Adipocyte (in vitro differentiated cells): ENCODE data around the gene SPOCK3.

Experiments used
- DNase-seq: peaks from one replicate; pipeline ENCODE4 v3.0.0-alpha.2; 2015; ENCODE audit warnings: low read depth
- H3K27me3 ChIP-seq: replicated peaks from 2 replicates; pipeline ENCODE4 v1.7.0; 2013; ENCODE audit warnings: mild to moderate bottlenecking, low read length, moderate library complexity; ENCODE audit not compliant: control insufficient read depth, insufficient read depth
- H3K36me3 ChIP-seq: 2 replicates; pipeline ENCODE4 v1.7.0; 2013; ENCODE audit warnings: low read length, mild to moderate bottlenecking, moderate library complexity; ENCODE audit not compliant: control insufficient read depth, insufficient read depth, severe bottlenecking
- H3K4me1 ChIP-seq: 2 replicates; pipeline ENCODE4 v1.7.0; 2013; ENCODE audit warnings: mild to moderate bottlenecking, low read length, moderate library complexity; ENCODE audit not compliant: control insufficient read depth, insufficient read depth
- H3K4me3 ChIP-seq: 2 replicates; pipeline ENCODE4 v1.7.0; 2013; ENCODE audit warnings: mild to moderate bottlenecking, low read length, moderate library complexity
- H3K9ac ChIP-seq: 2 replicates; pipeline ENCODE4 v1.7.0; 2013; ENCODE audit warnings: mild to moderate bottlenecking, low read length, moderate library complexity
- H3K9me3 ChIP-seq: 2 replicates; pipeline ENCODE4 v1.7.0; 2013; ENCODE audit warnings: mild to moderate bottlenecking, low read length, moderate library complexity; ENCODE audit not compliant: control insufficient read depth

SPOCK3 gene

DNA sequence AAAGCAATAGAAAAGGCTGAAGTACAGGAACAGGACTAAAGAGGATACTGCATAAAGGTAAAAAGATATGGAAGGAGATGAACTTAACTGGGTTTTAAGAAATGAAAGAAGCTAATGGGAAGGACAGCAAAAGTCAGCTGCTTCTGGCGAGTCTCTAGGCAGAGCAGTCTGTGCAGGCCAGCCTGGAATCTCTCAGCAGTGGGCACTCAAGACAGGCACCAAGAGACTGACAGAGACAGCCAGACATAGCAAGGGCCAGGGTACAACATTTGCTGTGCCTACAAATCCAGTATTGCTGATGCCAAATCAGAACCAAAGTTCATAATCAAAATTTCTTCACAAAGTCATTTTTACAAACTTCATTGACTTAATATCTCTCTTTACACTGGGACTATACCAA is 62.4 kb downstream of the SPOCK3 start:
- no peak for DNase-seq
- H3K4me1 ChIP-seq, result no peaks in the 10 kb centered on the region
- no peaks in the 10 kb centered on the region for H3K27me3 ChIP-seq
- no peak overlapping the region for H3K4me3 ChIP-seq
- H3K9ac ChIP-seq, result no peak overlapping the region
- no peaks in the 10 kb centered on the region for H3K9me3 ChIP-seq
- no peaks in the 10 kb centered on the region for H3K36me3 ChIP-seq

DNA sequence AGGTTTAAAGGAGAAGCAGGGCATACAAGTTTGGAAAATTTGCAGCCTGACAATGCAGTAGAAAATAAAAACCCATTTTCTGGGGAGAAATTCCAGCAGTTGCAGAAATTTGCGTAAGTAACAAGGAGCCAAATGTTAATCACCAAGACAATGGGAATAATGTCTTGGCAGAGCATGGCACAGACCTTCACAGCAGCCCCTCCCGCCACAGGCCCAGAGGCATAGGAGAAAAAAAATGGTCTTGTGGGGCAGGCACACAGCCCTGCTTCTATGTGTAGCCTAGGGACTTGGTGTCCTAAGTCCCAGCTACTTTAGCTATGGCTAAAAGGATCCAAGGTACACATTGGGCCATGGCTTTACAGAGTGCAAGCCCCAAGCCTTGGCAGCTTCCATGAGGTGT is 65.7 kb downstream of the SPOCK3 start:
- no peaks in the 10 kb centered on the region for H3K9me3 ChIP-seq
- H3K27me3 ChIP-seq, result no peaks in the 10 kb centered on the region
- no peak for DNase-seq
- H3K36me3 ChIP-seq, result no peaks in the 10 kb centered on the region
- H3K4me1 ChIP-seq, result no peaks in the 10 kb centered on the region
- H3K9ac ChIP-seq, result no peak overlapping the region
- H3K4me3 ChIP-seq, result no peak overlapping the region

- no peaks in the 10 kb centered on the region for H3K4me1 ChIP-seq
- no peaks in the 10 kb centered on the region for H3K27me3 ChIP-seq
- H3K9ac ChIP-seq, result no peak overlapping the region
- no peaks in the 10 kb centered on the region for H3K9me3 ChIP-seq
- no peak for DNase-seq
- no peak overlapping the region for H3K4me3 ChIP-seq
- no peaks in the 10 kb centered on the region for H3K36me3 ChIP-seq
Measured at GRCh38 chr4:167150587-167150986, 83.7 kb downstream of the SPOCK3 start.

GRCh38 chr4:167144605-167145004 is 89.7 kb downstream of the SPOCK3 start:
- H3K36me3 ChIP-seq, result no peaks in the 10 kb centered on the region
- no peaks in the 10 kb centered on the region for H3K27me3 ChIP-seq
- no peaks in the 10 kb centered on the region for H3K9me3 ChIP-seq
- DNase-seq, result no peak
- no peak overlapping the region for H3K9ac ChIP-seq
- H3K4me3 ChIP-seq, result no peak overlapping the region
- no peaks in the 10 kb centered on the region for H3K4me1 ChIP-seq

DNA sequence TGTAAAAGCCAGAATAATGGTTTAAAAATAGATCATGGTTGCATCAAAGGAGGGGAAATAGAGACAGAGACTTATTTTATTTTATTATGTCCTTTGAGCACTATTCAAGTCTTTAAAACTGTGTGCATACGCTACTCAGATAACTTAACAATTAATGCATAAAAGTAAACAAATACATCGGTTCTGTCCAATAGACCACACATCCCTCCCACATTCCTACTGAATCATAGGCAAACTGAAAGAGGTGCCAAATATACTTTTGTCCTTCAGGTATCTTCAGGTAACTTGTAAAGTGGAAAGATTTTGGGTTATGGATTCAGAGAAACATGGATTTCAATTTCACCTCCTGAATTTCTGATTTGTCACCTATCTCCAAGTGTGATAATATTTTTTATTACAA is 91.3 kb downstream of the SPOCK3 start:
- DNase-seq, result no peak
- Histone ChIP-seq H3K36me3 (no peaks in the 10 kb centered on the region), H3K9me3 (no peaks in the 10 kb centered on the region), H3K9ac (no peak overlapping the region), H3K4me1 (no peaks in the 10 kb centered on the region), H3K27me3 (no peaks in the 10 kb centered on the region), H3K4me3 (no peak overlapping the region)

DNA sequence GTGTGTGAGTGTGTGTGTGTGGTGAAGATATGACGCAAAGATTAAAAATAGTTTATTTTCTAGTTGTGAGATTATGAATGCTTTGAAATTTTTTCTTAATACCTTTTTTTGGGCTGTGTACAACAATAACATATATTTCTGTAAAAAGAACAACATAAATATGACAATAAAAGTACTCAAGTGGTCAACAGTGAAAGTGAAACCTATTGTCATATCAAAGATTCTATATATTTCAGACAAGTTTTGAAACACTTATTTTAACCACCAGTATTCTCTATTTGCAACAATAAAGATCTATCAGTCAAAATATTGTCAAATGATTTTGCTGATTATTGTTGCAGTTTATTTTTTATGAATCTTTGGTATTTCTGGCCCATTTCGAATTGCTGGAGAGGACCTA is 98.0 kb downstream of the SPOCK3 start:
- Histone ChIP-seq H3K4me1 (no peaks in the 10 kb centered on the region), H3K9me3 (no peaks in the 10 kb centered on the region), H3K4me3 (no peak overlapping the region), H3K36me3 (no peaks in the 10 kb centered on the region), H3K9ac (no peak overlapping the region), H3K27me3 (no peaks in the 10 kb centered on the region)
- DNase-seq, result no peak

DNA sequence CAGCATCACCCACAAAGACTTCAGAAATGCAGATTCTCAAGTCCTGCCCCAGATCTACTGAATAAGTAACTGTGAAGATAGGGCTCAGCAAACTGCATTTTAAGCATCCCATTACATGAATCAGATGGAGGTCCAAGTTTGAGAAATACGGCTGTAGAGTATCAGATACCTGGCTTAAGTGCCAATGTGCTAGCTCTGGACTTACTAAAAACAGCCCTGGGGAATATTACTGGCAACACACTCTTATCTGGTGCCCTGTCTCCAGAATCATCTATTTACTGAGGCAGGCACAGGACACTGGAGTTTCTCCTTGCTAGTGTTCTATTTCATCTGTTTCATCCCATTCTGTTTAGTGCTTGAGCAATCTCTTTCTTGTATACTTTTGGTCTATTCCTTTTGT is 105.1 kb downstream of the SPOCK3 start:
- no peak overlapping the region for H3K9ac ChIP-seq
- no peaks in the 10 kb centered on the region for H3K36me3 ChIP-seq
- DNase-seq, result no peak
- H3K9me3 ChIP-seq, result no peaks in the 10 kb centered on the region
- no peaks in the 10 kb centered on the region for H3K4me1 ChIP-seq
- H3K27me3 ChIP-seq, result no peaks in the 10 kb centered on the region
- no peak overlapping the region for H3K4me3 ChIP-seq

DNA sequence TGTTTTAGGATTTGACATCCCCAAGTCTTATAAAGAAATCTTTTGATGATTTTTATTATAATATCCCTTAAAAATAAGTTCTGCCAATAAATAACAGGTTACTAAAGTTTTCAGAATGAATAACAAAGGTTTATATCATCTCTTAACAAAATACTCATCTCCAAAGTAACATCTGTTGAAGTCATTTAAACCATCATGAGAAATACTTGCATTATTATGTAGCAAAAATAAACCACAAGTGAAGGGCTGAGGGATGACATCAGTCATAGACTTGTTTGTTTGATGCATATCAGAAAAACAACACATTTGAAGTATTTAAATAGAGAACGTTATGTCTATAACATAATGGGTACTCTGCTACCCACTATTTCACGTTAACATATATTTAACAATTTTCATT is 114.9 kb downstream of the SPOCK3 start:
- Histone ChIP-seq H3K9me3 (no peaks in the 10 kb centered on the region), H3K9ac (no peak overlapping the region), H3K4me1 (no peaks in the 10 kb centered on the region), H3K4me3 (no peak overlapping the region), H3K36me3 (no peaks in the 10 kb centered on the region), H3K27me3 (no peaks in the 10 kb centered on the region)
- peak; percentile 10 for DNase-seq

GRCh38 chr4:167117273-167117672 is 117.0 kb downstream of the SPOCK3 start:
- H3K9ac ChIP-seq, result no peak overlapping the region
- no peaks in the 10 kb centered on the region for H3K4me1 ChIP-seq
- no peaks in the 10 kb centered on the region for H3K9me3 ChIP-seq
- no peaks in the 10 kb centered on the region for H3K27me3 ChIP-seq
- no peak for DNase-seq
- H3K36me3 ChIP-seq, result no peaks in the 10 kb centered on the region
- H3K4me3 ChIP-seq, result no peak overlapping the region

GRCh38 chr4:167114416-167114971 is 119.8 kb downstream of the SPOCK3 start:
- Histone ChIP-seq H3K36me3 (no peaks in the 10 kb centered on the region), H3K9ac (no peak overlapping the region), H3K4me1 (no peaks in the 10 kb centered on the region), H3K9me3 (no peaks in the 10 kb centered on the region), H3K4me3 (no peak overlapping the region), H3K27me3 (no peaks in the 10 kb centered on the region)
- DNase-seq, result peak; percentile 8

GRCh38 chr4:167111622-167112021 is 122.7 kb downstream of the SPOCK3 start:
- Histone ChIP-seq H3K4me3 (no peak overlapping the region), H3K4me1 (no peaks in the 10 kb centered on the region), H3K27me3 (no peaks in the 10 kb centered on the region), H3K36me3 (no peaks in the 10 kb centered on the region), H3K9ac (no peak overlapping the region), H3K9me3 (no peaks in the 10 kb centered on the region)
- DNase-seq, result no peak

GRCh38 chr4:167111092-167111491 is 123.2 kb downstream of the SPOCK3 start:
- Histone ChIP-seq H3K27me3 (no peaks in the 10 kb centered on the region), H3K36me3 (no peaks in the 10 kb centered on the region), H3K9me3 (no peaks in the 10 kb centered on the region), H3K4me1 (no peaks in the 10 kb centered on the region), H3K9ac (no peak overlapping the region), H3K4me3 (no peak overlapping the region)
- DNase-seq, result peak; percentile 10
